B cell (primary cell): ENCODE results near the gene CTPS2.

Source experiments
- EZH2 ChIP-seq: IDR thresholded peaks from 2 replicates; pipeline ENCODE4 v1.6.1; 2012; ENCODE audit warnings: borderline replicate concordance, low read depth, mild to moderate bottlenecking, moderate library complexity, low read length; ENCODE audit not compliant: insufficient read depth, poor library complexity, severe bottlenecking
- TF ChIP-seq, protein P1 (sequence below): fragments of 200-600 bp; IDR thresholded peaks from one replicate; pipeline ENCODE4 v1.8.0; 2022; ENCODE audit warnings: antibody characterized with exemption, mild to moderate bottlenecking

DNA sequence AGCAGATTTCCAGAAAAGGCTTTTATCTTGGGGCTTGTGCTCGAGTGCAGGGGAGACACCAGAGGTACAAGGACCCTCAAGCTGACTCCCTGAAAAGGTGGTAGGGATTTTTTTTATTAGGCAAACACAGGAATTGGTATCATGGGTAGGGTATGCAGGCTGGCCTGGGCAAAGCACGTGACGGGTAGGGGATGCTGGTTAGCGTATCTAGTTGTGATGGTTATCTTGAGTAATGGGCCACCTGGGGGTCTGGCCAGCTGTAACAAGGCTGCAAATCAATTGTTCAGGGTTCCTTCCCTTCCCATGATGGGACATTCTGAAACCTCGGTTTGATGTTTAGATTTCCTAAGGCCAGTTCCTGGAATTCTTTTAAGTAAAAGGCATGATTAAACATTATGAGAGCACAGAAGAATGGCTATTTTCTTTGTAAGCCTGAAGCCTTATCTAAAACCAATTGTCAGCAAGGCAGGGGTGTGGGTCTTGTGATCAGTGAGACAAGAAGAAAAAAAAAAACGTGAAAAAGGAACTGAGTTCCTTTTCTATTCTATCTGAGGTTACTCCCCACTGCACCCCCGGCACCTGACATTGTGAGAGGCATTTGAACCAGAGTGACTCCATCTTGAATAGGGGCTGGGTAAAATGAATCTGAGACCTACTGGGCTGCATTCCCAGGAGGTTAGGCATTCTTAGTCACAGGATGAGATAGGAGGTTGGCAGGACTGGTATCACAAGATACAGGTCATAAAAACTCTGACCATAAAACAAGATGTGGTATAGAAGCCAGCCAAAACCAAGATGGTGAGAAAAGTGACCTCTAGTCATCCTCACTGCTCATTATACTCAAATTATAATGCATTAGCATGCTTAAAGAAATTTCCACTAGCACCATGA, 126.7 kb downstream of the CTPS2 start:
- TF ChIP-seq, protein P1, sequence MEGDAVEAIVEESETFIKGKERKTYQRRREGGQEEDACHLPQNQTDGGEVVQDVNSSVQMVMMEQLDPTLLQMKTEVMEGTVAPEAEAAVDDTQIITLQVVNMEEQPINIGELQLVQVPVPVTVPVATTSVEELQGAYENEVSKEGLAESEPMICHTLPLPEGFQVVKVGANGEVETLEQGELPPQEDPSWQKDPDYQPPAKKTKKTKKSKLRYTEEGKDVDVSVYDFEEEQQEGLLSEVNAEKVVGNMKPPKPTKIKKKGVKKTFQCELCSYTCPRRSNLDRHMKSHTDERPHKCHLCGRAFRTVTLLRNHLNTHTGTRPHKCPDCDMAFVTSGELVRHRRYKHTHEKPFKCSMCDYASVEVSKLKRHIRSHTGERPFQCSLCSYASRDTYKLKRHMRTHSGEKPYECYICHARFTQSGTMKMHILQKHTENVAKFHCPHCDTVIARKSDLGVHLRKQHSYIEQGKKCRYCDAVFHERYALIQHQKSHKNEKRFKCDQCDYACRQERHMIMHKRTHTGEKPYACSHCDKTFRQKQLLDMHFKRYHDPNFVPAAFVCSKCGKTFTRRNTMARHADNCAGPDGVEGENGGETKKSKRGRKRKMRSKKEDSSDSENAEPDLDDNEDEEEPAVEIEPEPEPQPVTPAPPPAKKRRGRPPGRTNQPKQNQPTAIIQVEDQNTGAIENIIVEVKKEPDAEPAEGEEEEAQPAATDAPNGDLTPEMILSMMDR = no peak
- TF ChIP-seq EZH2 = no peak
